ENCODE measurements around the gene PLCZ1. TPM values are rescaled to one million over a fixed set of nuclear protein-coding genes. Genes with fewer than 3 reads are reported as not detected.

PLCZ1 gene
- total RNA-seq, 1 donor from 2014 or later, result not detected

GRCh38 chr12:18753481-18754123, 15.8 kb upstream of the PLCZ1 start:
- no peak for TF ChIP-seq CTCF (IDR thresholded peaks at IDR 0.05)
- H3K4me3 ChIP-seq, result no peak overlapping the region
- peaks cover 6% of the 10 kb centered on the region for H3K4me1 ChIP-seq
- H3K9me3 ChIP-seq, result no peaks in the 10 kb centered on the region
- H3K27me3 ChIP-seq (ENCODE audit: low read depth), result no peaks in the 10 kb centered on the region
- no peak overlapping the region for H3K27ac ChIP-seq
- H3K36me3 ChIP-seq, result no peaks in the 10 kb centered on the region
- ATAC-seq (peak; percentile 62 to 69), DNase-seq (no peak)
- intact Hi-C loops (cut with DNase I), result no loop called here

GRCh38 chr12:18752947-18753346, 15.1 kb upstream of the PLCZ1 start:
- Histone ChIP-seq H3K36me3 (no peaks in the 10 kb centered on the region), H3K9me3 (no peaks in the 10 kb centered on the region), H3K27me3 (ENCODE audit: low read depth) (no peaks in the 10 kb centered on the region), H3K4me1 (peaks cover 6% of the 10 kb centered on the region), H3K27ac (no peak overlapping the region), H3K4me3 (no peak overlapping the region)
- no peak for ATAC-seq
- intact Hi-C loops (cut with DNase I), result no loop called here
- no peak for DNase-seq
- no peak for TF ChIP-seq CTCF (IDR thresholded peaks at IDR 0.05)

- ATAC-seq (no peak), DNase-seq (no peak)
- Histone ChIP-seq H3K36me3 (no peaks in the 10 kb centered on the region), H3K4me3 (no peak overlapping the region), H3K4me1 (peaks cover 6% of the 10 kb centered on the region), H3K27me3 (ENCODE audit: low read depth) (no peaks in the 10 kb centered on the region), H3K27ac (no peak overlapping the region), H3K9me3 (no peaks in the 10 kb centered on the region)
- intact Hi-C loops (cut with DNase I), result no loop called here
- TF ChIP-seq CTCF (IDR thresholded peaks at IDR 0.05), result no peak
Measured at GRCh38 chr12:18752280-18752920, 14.6 kb upstream of the PLCZ1 start.

GRCh38 chr12:18751866-18752265, 14.1 kb upstream of the PLCZ1 start:
- TF ChIP-seq CTCF (IDR thresholded peaks at IDR 0.05), result no peak
- no peak for DNase-seq
- no peaks in the 10 kb centered on the region for H3K27me3 ChIP-seq (ENCODE audit: low read depth)

GRCh38 chr12:18750085-18750484, 12.3 kb upstream of the PLCZ1 start:
- H3K4me1 ChIP-seq, result peaks cover 6% of the 10 kb centered on the region
- H3K27me3 ChIP-seq (ENCODE audit: low read depth), result no peaks in the 10 kb centered on the region
- H3K9me3 ChIP-seq, result no peaks in the 10 kb centered on the region
- no peaks in the 10 kb centered on the region for H3K36me3 ChIP-seq
- no peak for TF ChIP-seq CTCF (IDR thresholded peaks at IDR 0.05)
- no peak for DNase-seq
- intact Hi-C loops (cut with DNase I), result no loop called here
- ATAC-seq, result peak; percentile 78 to 82
- H3K27ac ChIP-seq, result no peak overlapping the region
- no peak overlapping the region for H3K4me3 ChIP-seq

More at GRCh38 chr12:18751866-18752265, 14.1 kb upstream of the PLCZ1 start:
- H3K4me3 ChIP-seq, result no peak overlapping the region
- H3K4me1 ChIP-seq, result peaks cover 6% of the 10 kb centered on the region
- H3K9me3 ChIP-seq, result no peaks in the 10 kb centered on the region
- no peak overlapping the region for H3K27ac ChIP-seq
- intact Hi-C loops (cut with DNase I), result no loop called here
- no peaks in the 10 kb centered on the region for H3K36me3 ChIP-seq
- no peak for ATAC-seq
